ENCODE results near the gene PIWIL4.

The PIWIL4 gene

DNA sequence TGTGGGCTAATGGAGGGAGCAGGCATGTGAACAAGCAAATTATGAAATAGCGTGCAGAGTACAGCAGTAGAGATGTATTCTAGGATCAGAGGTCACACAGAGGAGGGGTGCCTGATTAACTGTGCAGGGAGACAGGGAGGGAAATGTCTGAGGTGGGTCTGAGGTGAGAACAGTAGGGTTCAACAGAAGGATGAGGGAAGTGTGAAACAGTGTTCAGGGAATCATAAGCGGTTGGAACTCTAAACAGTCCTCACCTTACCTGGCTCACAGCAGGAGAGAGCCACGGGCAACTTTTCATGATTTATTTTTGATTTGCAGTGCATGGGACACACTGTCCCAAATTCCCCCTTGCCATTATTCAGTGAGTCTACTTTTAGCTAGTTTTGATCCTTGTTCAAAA is 90.5 kb downstream of the PIWIL4 start:
- no peak overlapping the region for H3K4me3 ChIP-seq
- H3K4me2 ChIP-seq = no peak overlapping the region
- H3K27ac ChIP-seq = no peak overlapping the region
- TF ChIP-seq Cebpa-rat (IDR thresholded peaks at IDR 0.05) = no peak
- H4K20me1 ChIP-seq = no peaks in the 10 kb centered on the region
- no peaks in the 10 kb centered on the region for H3K36me3 ChIP-seq
- no peaks in the 10 kb centered on the region for H3K9me3 ChIP-seq
- H3K27me3 ChIP-seq = no peaks in the 10 kb centered on the region
- no peaks in the 10 kb centered on the region for H3K4me1 ChIP-seq
- no peak overlapping the region for H3K9ac ChIP-seq

- TF ChIP-seq Cebpa-rat (IDR thresholded peaks at IDR 0.05) = no peak
- no peaks in the 10 kb centered on the region for H3K36me3 ChIP-seq
These were observed 91.2 kb downstream of the PIWIL4 start for GRCh38 chr11:94658386-94658785.

GRCh38 chr11:94658888-94659287 is 91.7 kb downstream of the PIWIL4 start:
- Histone ChIP-seq H3K4me1 (no peaks in the 10 kb centered on the region), H3K36me3 (no peaks in the 10 kb centered on the region), H3K27me3 (no peaks in the 10 kb centered on the region), H3K4me3 (no peak overlapping the region), H3K9me3 (no peaks in the 10 kb centered on the region), H3K4me2 (no peak overlapping the region), H3K9ac (no peak overlapping the region), H3K27ac (no peak overlapping the region), H4K20me1 (no peaks in the 10 kb centered on the region)
- no peak for TF ChIP-seq Cebpa-rat (IDR thresholded peaks at IDR 0.05)

More at GRCh38 chr11:94658386-94658785, 91.2 kb downstream of the PIWIL4 start:
- Histone ChIP-seq H3K4me1 (no peaks in the 10 kb centered on the region), H3K9me3 (no peaks in the 10 kb centered on the region), H3K27ac (no peak overlapping the region), H3K4me3 (no peak overlapping the region), H3K4me2 (no peak overlapping the region), H3K27me3 (no peaks in the 10 kb centered on the region), H3K9ac (no peak overlapping the region), H4K20me1 (no peaks in the 10 kb centered on the region)

GRCh38 chr11:94661444-94661843 is 94.3 kb downstream of the PIWIL4 start:
- H3K9ac ChIP-seq = no peak overlapping the region
- H3K36me3 ChIP-seq = no peaks in the 10 kb centered on the region
- H3K27ac ChIP-seq = no peak overlapping the region
- H3K4me3 ChIP-seq = no peak overlapping the region
- no peaks in the 10 kb centered on the region for H4K20me1 ChIP-seq
- H3K4me1 ChIP-seq = no peaks in the 10 kb centered on the region
- H3K27me3 ChIP-seq = no peaks in the 10 kb centered on the region
- no peak for TF ChIP-seq Cebpa-rat (IDR thresholded peaks at IDR 0.05)
- H3K4me2 ChIP-seq = no peak overlapping the region
- no peaks in the 10 kb centered on the region for H3K9me3 ChIP-seq

- no peak for TF ChIP-seq Cebpa-rat (IDR thresholded peaks at IDR 0.05)
- H3K27ac ChIP-seq = no peak overlapping the region
- no peaks in the 10 kb centered on the region for H3K4me1 ChIP-seq
These were observed 95.1 kb downstream of the PIWIL4 start for GRCh38 chr11:94662065-94662779.

DNA sequence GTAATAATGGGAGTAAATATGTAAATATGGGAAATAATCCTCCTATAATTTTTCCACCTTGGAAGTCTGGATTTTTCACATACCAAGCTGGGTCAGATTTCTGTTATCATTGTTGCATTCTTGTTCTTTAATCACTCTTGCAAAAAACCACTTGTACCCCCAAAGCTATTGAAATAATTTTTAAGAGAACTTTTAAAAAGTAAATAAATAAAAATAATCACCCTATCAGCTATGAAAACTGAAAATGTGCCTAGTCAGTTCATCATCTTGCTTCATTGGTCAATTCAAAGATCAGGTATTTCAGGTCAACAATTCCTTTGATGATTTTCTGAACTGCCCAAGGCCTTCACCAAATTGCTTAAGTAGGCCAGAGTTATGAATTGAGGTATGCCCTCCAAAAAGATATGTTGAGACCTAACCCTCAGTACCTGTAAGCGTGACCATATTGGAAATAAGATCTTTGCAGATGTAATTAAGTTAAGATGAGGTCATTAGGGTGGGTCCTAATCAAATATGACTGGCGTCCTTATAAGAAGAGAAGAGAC is 95.8 kb downstream of the PIWIL4 start:
- Histone ChIP-seq H3K36me3 (no peaks in the 10 kb centered on the region), H3K4me1 (no peaks in the 10 kb centered on the region), H4K20me1 (no peaks in the 10 kb centered on the region), H3K27ac (no peak overlapping the region), H3K27me3 (no peaks in the 10 kb centered on the region), H3K9me3 (no peaks in the 10 kb centered on the region), H3K4me3 (no peak overlapping the region), H3K4me2 (no peak overlapping the region), H3K9ac (no peak overlapping the region)
- TF ChIP-seq Cebpa-rat (IDR thresholded peaks at IDR 0.05) = no peak

More at GRCh38 chr11:94662065-94662779, 95.1 kb downstream of the PIWIL4 start:
- Histone ChIP-seq H3K36me3 (no peaks in the 10 kb centered on the region), H4K20me1 (no peaks in the 10 kb centered on the region), H3K4me3 (no peak overlapping the region), H3K9me3 (no peaks in the 10 kb centered on the region), H3K4me2 (no peak overlapping the region), H3K9ac (no peak overlapping the region), H3K27me3 (no peaks in the 10 kb centered on the region)

DNA sequence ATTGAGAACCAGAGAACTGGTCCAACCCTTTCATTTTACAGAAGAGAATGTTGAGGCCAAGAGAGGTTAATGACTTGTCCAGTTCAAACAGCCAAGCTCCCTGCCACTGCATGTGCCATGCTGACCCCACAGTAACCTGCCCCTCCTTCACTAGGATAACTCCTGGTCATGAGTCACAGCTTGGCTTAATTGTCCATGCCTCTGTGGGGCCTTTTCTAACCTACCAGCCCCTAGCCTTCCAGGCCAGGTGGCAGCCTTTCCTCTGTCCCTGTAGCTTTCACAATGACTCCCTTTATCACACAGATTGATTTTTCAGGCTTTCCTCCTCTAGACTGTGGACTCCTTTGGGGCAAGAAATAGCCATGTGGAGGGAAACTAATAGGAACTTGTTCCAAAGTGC is 97.2 kb downstream of the PIWIL4 start:
- H3K9me3 ChIP-seq = no peaks in the 10 kb centered on the region

GRCh38 chr11:94665116-94665659 is 98.0 kb downstream of the PIWIL4 start:
- H3K4me2 ChIP-seq = no peak overlapping the region
- H3K9me3 ChIP-seq = no peaks in the 10 kb centered on the region
- H4K20me1 ChIP-seq = no peaks in the 10 kb centered on the region
- H3K9ac ChIP-seq = no peak overlapping the region
- H3K4me3 ChIP-seq = no peak overlapping the region
- TF ChIP-seq Cebpa-rat (IDR thresholded peaks at IDR 0.05) = no peak
- H3K4me1 ChIP-seq = no peaks in the 10 kb centered on the region
- no peaks in the 10 kb centered on the region for H3K36me3 ChIP-seq
- no peaks in the 10 kb centered on the region for H3K27me3 ChIP-seq
- H3K27ac ChIP-seq = no peak overlapping the region

More for the DNA sequence above, 97.2 kb downstream of the PIWIL4 start:
- Histone ChIP-seq H3K4me1 (no peaks in the 10 kb centered on the region), H3K27ac (no peak overlapping the region), H3K27me3 (no peaks in the 10 kb centered on the region), H4K20me1 (no peaks in the 10 kb centered on the region), H3K4me2 (no peak overlapping the region), H3K9ac (no peak overlapping the region), H3K4me3 (no peak overlapping the region), H3K36me3 (no peaks in the 10 kb centered on the region)
- no peak for TF ChIP-seq Cebpa-rat (IDR thresholded peaks at IDR 0.05)

DNA sequence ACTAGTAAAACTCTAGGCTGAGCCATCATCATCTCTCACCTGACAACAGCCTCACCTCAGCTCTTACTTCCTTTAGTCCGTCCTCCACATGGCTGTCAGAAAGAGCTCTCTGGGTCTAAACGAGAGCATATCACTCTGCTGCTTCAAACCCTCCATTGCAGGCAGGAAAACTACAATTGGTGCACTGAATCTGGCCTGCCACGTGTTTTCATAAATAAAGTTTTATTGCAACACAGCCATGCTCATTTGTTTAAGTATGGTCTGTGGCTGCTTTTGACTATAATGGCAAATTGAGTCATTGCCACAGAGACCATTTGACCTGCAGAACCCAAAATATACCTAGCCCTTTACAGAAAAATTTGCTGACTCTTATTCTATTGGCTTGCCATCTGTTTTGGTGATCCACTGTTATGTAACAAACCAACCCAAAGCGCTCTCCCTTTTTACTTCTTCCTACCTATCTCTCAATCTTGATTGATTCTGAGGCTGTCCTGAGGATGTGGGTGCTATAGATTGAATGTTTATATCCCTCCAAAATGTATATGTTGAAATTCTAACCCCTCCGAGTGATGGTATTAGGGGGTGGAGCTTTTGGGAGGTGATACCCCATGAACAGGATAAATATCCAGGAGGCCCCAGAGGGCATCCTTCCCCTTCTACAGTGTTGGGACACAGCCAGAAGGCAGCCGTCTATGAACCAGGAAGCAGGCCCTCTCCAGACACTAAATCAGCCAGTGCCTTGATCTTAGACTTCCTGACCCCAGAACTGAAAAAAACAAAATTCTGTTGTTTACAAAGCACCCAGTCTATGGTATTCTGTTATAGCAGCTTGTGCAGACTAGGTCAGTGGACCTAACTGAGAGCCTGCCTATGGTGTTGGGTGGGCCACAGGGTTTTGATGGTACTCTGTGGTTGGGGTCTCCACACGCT is 99.9 kb downstream of the PIWIL4 start:
- H3K4me2 ChIP-seq = no peak overlapping the region

More for the DNA sequence above, 99.9 kb downstream of the PIWIL4 start:
- no peaks in the 10 kb centered on the region for H3K27me3 ChIP-seq
- H3K36me3 ChIP-seq = no peaks in the 10 kb centered on the region
- H3K9ac ChIP-seq = no peak overlapping the region
- no peaks in the 10 kb centered on the region for H4K20me1 ChIP-seq
- no peak overlapping the region for H3K4me3 ChIP-seq
- H3K4me1 ChIP-seq = no peaks in the 10 kb centered on the region
- H3K9me3 ChIP-seq = peaks cover 16% of the 10 kb centered on the region
- no peak for TF ChIP-seq Cebpa-rat (IDR thresholded peaks at IDR 0.05)
- no peak overlapping the region for H3K27ac ChIP-seq
